BJ (cell line): ENCODE measurements around the gene PLET1. TPM values are rescaled to one million over a fixed set of nuclear protein-coding genes. Genes with fewer than 3 reads are reported as not detected.

Source experiments
- CTCF ChIA-PET: fragments of 350-600 bp; formaldehyde crosslinking; extraction: SDS; loops from one replicate; lab custom pipeline; 2021; ENCODE audit warnings: antibody characterized with exemption, inconsistent platforms; lab: Yijun Ruan, JAX
- POLR2A ChIA-PET: fragments of 300-600 bp; sonication (Branson Sonifier 250); formaldehyde crosslinking; extraction: SDS; loops from one replicate; lab custom pipeline; 2021; ENCODE audit warnings: antibody characterized with exemption; lab: Charles Lee
- DNase-seq: peaks from one replicate; pipeline ENCODE4 v3.0.0-alpha.2; 2011; ENCODE audit warnings: low read depth
- H3K27me3 ChIP-seq: 2 replicates; pipeline ENCODE4 v1.6.0; 2011; ENCODE audit warnings: low read length; ENCODE audit not compliant: control insufficient read depth, insufficient read depth
- H3K36me3 ChIP-seq: 2 replicates; pipeline ENCODE4 v1.5.1; 2011; ENCODE audit warnings: low read length; ENCODE audit not compliant: control insufficient read depth, insufficient read depth
- H3K4me3 ChIP-seq: 2 replicates; pipeline ENCODE4 v1.5.1; 2011; ENCODE audit warnings: low read depth, mild to moderate bottlenecking, control low read depth, low read length
- CTCF ChIP-seq: IDR thresholded peaks from 2 replicates; pipeline ENCODE4 v1.5.1; 2011; ENCODE audit warnings: low read depth, mild to moderate bottlenecking, control low read depth, inconsistent platforms, low read length, moderate library complexity; ENCODE audit not compliant: insufficient read depth
- polyA plus RNA-seq: library from polyadenylated mRNA; depleted of rRNA; stranded (reverse); fragments of >200 nt; gene quantifications from 2 replicates; pipeline ENCODE4 v1.2.3, GENCODE V29; 2011

Gene PLET1
- polyA plus RNA-seq, 1 experiment: not detected

- no peak for TF ChIP-seq CTCF
- no peak for DNase-seq
- Histone ChIP-seq H3K36me3 (no peaks in the 10 kb centered on the region), H3K4me3 (no peak overlapping the region), H3K27me3 (no peaks in the 10 kb centered on the region)
- CTCF ChIA-PET: no interaction called here
- POLR2A ChIA-PET: interaction anchor here (0.6 to 0.7 kb wide), 2 partner anchors 20 to 43 kb away, joined by 3 to 18 read pairs; no protein-coding TSS in a partner anchor
Observed at GRCh38 chr11:112249871-112250610, 10.6 kb downstream of the PLET1 start.

GRCh38 chr11:112248201-112248600 is 12.5 kb downstream of the PLET1 start:
- ChIA-PET CTCF (interaction anchor here (1.3 kb wide), 1 partner anchor 27 kb away, joined by 5 read pairs; no protein-coding TSS in a partner anchor), POLR2A (no interaction called here)
- TF ChIP-seq CTCF: no peak
- H3K36me3 ChIP-seq: no peaks in the 10 kb centered on the region
- DNase-seq: no peak
- no peak overlapping the region for H3K4me3 ChIP-seq
- H3K27me3 ChIP-seq: no peaks in the 10 kb centered on the region

GRCh38 chr11:112247201-112247600 is 13.5 kb downstream of the PLET1 start:
- no peak for TF ChIP-seq CTCF
- Histone ChIP-seq H3K36me3 (no peaks in the 10 kb centered on the region), H3K4me3 (no peak overlapping the region), H3K27me3 (no peaks in the 10 kb centered on the region)
- CTCF ChIA-PET: interaction anchor here (1.1 to 1.3 kb wide), 2 partner anchors 26 to 33 kb away, joined by 3 to 5 read pairs; no protein-coding TSS in a partner anchor
- no peak for DNase-seq
- POLR2A ChIA-PET: no interaction called here

GRCh38 chr11:112241486-112241885 is 19.2 kb downstream of the PLET1 start:
- TF ChIP-seq CTCF: no peak
- H3K36me3 ChIP-seq: peaks cover 5% of the 10 kb centered on the region
- ChIA-PET CTCF (interaction anchor here (2.4 kb wide), 1 partner anchor 38 kb away, joined by 13 read pairs; no protein-coding TSS in a partner anchor), POLR2A (interaction anchor here (1.0 kb wide), 1 partner anchor 10 kb away, joined by 4 read pairs; no protein-coding TSS in a partner anchor)
- DNase-seq: peak; percentile 84
- no peak overlapping the region for H3K4me3 ChIP-seq
- no peaks in the 10 kb centered on the region for H3K27me3 ChIP-seq

- peaks cover 9% of the 10 kb centered on the region for H3K36me3 ChIP-seq
- no peak overlapping the region for H3K4me3 ChIP-seq
- ChIA-PET POLR2A (no interaction called here), CTCF (interaction anchor here (1.3 to 1.5 kb wide), 2 partner anchors 38 to 42 kb away, joined by 4 to 8 read pairs; no protein-coding TSS in a partner anchor)
- TF ChIP-seq CTCF: no peak
- H3K27me3 ChIP-seq: no peaks in the 10 kb centered on the region
- DNase-seq: no peak
Observed at GRCh38 chr11:112238041-112238440, 22.6 kb downstream of the PLET1 start.
